Colonic mucosa (tissue), 4 donors: ENCODE data around the gene ELAPOR1. TPM values are rescaled to one million over a fixed set of nuclear protein-coding genes. Genes with fewer than 3 reads are reported as not detected.

ENCODE experiments used
- DNase-seq: peaks from one replicate; pipeline ENCODE4 v3.0.0-alpha.2; 2020
- H3K27ac ChIP-seq: fragments of 200-600 bp; one replicate; pipeline ENCODE4 v1.8.0; 2021
- H3K27me3 ChIP-seq: fragments of 200-600 bp; one replicate; pipeline ENCODE4 v1.8.0; 2021
- H3K36me3 ChIP-seq: fragments of 200-600 bp; one replicate; pipeline ENCODE4 v1.8.0; 2021
- H3K4me1 ChIP-seq: fragments of 200-600 bp; one replicate; pipeline ENCODE4 v1.8.0; 2021; ENCODE audit warnings: mild to moderate bottlenecking
- H3K4me3 ChIP-seq: fragments of 200-600 bp; one replicate; pipeline ENCODE4 v1.8.0; 2021
- H3K9ac ChIP-seq, 2 donors: one replicate each; pipeline ENCODE4 v1.7.0; 2013; ENCODE audit warnings: control low read depth in 2 of 2, low read depth in 2 of 2, low read length in 2 of 2
- H3K9me3 ChIP-seq: fragments of 200-600 bp; one replicate; pipeline ENCODE4 v1.8.0; 2021
- CTCF ChIP-seq: fragments of 200-600 bp; IDR thresholded peaks from one replicate; pipeline ENCODE4 v1.8.0; 2022; ENCODE audit warnings: antibody characterized with exemption, mild to moderate bottlenecking
- intact Hi-C: fragments of 100-400 bp; cut with DNase I; formaldehyde crosslinking; loops from one replicate; pipeline ENCODE4 v1.14.1; 2022
- total RNA-seq, 2 donors: library from RNA; stranded (reverse); fragmentation: NEBNext Ultra II Directional in 1 of 2; extraction: Animal tissue kit (Norgen Biotek cat#: 25700) in 1 of 2; gene quantifications; one replicate each; pipeline ENCODE4 v1.2.1, GENCODE V29; 2021
- donor health status: healthy.
- donor health status: DM: no; HTN: no; CAD: no.
- donor health status: DM: no; HTN: no; CAD: no.

Gene ELAPOR1
- total RNA-seq, 2 donors from 2014 or later = 110 to 163 TPM

- TF ChIP-seq CTCF = no peak
- Histone ChIP-seq H3K4me1 (no peaks in the 10 kb centered on the region), H3K36me3 (no peaks in the 10 kb centered on the region), H3K27ac (no peak overlapping the region), H3K4me3 (no peak overlapping the region), H3K27me3 (no peaks in the 10 kb centered on the region), H3K9me3 (no peaks in the 10 kb centered on the region), H3K9ac (no peak overlapping the region)
- DNase-seq = no peak
- intact Hi-C loops = no loop called here
Observed at GRCh38 chr1:109083923-109084322, 30.0 kb upstream of the ELAPOR1 start.

- no peaks in the 10 kb centered on the region for H3K4me1 ChIP-seq
- intact Hi-C loops = no loop called here
Observed at GRCh38 chr1:109084563-109085517, 29.1 kb upstream of the ELAPOR1 start.

GRCh38 chr1:109089242-109090015 lies 24.5 kb upstream of the ELAPOR1 start:
- intact Hi-C loops = no loop called here
- H3K27me3 ChIP-seq = no peaks in the 10 kb centered on the region
- TF ChIP-seq CTCF = peak; percentile 64
- H3K9ac ChIP-seq = no peak overlapping the region
- H3K27ac ChIP-seq = peak overlapping the region; percentile 82
- peaks cover 8% of the 10 kb centered on the region for H3K4me1 ChIP-seq
- peaks cover 2% of the 10 kb centered on the region for H3K36me3 ChIP-seq
- no peaks in the 10 kb centered on the region for H3K9me3 ChIP-seq
- DNase-seq = peak; percentile 92
- H3K4me3 ChIP-seq = peak overlapping the region; percentile 59

More at GRCh38 chr1:109084563-109085517, 29.1 kb upstream of the ELAPOR1 start:
- Histone ChIP-seq H3K27me3 (no peaks in the 10 kb centered on the region), H3K27ac (no peak overlapping the region), H3K9me3 (no peaks in the 10 kb centered on the region), H3K36me3 (no peaks in the 10 kb centered on the region), H3K4me3 (no peak overlapping the region), H3K9ac (no peak overlapping the region)
- TF ChIP-seq CTCF = no peak
- DNase-seq = no peak

- H3K27me3 ChIP-seq = no peaks in the 10 kb centered on the region
- peak; percentile 95 for DNase-seq
- H3K27ac ChIP-seq = peak within 1 kb of the TSS; percentile 82
- intact Hi-C loops = no loop called here
- peaks cover 4% of the 10 kb centered on the region for H3K36me3 ChIP-seq
- H3K9me3 ChIP-seq = no peaks in the 10 kb centered on the region
- no peak for TF ChIP-seq CTCF
- H3K4me3 ChIP-seq = peak within 1 kb of the TSS; percentile 59
- H3K9ac ChIP-seq = peak within 1 kb of the TSS; percentile 96
- H3K4me1 ChIP-seq = peaks cover 8% of the 10 kb centered on the region
Observed at GRCh38 chr1:109090196-109091077, 23.5 kb upstream of the ELAPOR1 start, which contains the start of gene TMEM167B. Gene TMEM167B, plus strand, starts transcription at chr1:109090764. Its CDS starts 109 bp downstream, at chr1:109090873.
